Cerebellar nuclear complex (tissue), 1 donor: ENCODE data around the gene SUPT5H.

ENCODE experiments used
- DNase-seq, 2 experiments: peaks; one replicate each; lab custom pipeline; 2025; lab: John Stamatoyannopoulos, UW

The SUPT5H gene

GRCh38 chr19:39497701-39497995 is 52.3 kb downstream of the SUPT5H start:
- no peak for DNase-seq

GRCh38 chr19:39497996-39498797 is 52.8 kb downstream of the SUPT5H start:
- DNase-seq = no peak

GRCh38 chr19:39498798-39499642 is 53.6 kb downstream of the SUPT5H start, which contains the start of gene DLL3:
DLL3 (plus strand) TSS chr19:39498947; CDS start chr19:39498975, 28 bp downstream.
- no peak for DNase-seq

GRCh38 chr19:39499932-39500331 is 54.5 kb downstream of the SUPT5H start:
- DNase-seq = no peak

- no peak for DNase-seq
These were observed 55.2 kb downstream of the SUPT5H start for GRCh38 chr19:39500543-39500942.

GRCh38 chr19:39501340-39501739 is 56.0 kb downstream of the SUPT5H start:
- no peak for DNase-seq

- no peak for DNase-seq
These were observed 57.4 kb downstream of the SUPT5H start for GRCh38 chr19:39502640-39503417.

- no peak for DNase-seq
These were observed 61.2 kb downstream of the SUPT5H start for GRCh38 chr19:39506598-39506943.

GRCh38 chr19:39506944-39507714 is 61.7 kb downstream of the SUPT5H start:
- DNase-seq = no peak

- no peak for DNase-seq
These were observed 62.5 kb downstream of the SUPT5H start for GRCh38 chr19:39507715-39508364.

GRCh38 chr19:39508629-39509028 is 63.2 kb downstream of the SUPT5H start:
- no peak for DNase-seq

GRCh38 chr19:39509233-39509632 is 63.9 kb downstream of the SUPT5H start:
- no peak for DNase-seq

- no peak for DNase-seq
These were observed 67.6 kb downstream of the SUPT5H start for GRCh38 chr19:39512988-39513387.

- no peak for DNase-seq
These were observed 69.6 kb downstream of the SUPT5H start, which contains the start of gene SELENOV for GRCh38 chr19:39514840-39515550. SELENOV (plus strand) TSS chr19:39515139; CDS start chr19:39515213, 74 bp downstream.

GRCh38 chr19:39515551-39516191 is 70.3 kb downstream of the SUPT5H start:
- no peak for DNase-seq

- DNase-seq = no peak
These were observed 70.9 kb downstream of the SUPT5H start for GRCh38 chr19:39516270-39516669.

GRCh38 chr19:39517432-39517831 is 72.0 kb downstream of the SUPT5H start:
- no peak for DNase-seq

GRCh38 chr19:39518458-39518857 is 73.1 kb downstream of the SUPT5H start:
- DNase-seq = no peak

- no peak for DNase-seq
These were observed 73.6 kb downstream of the SUPT5H start for GRCh38 chr19:39518975-39519374.
